ENCODE measurements around the gene SLC38A7.

DNA sequence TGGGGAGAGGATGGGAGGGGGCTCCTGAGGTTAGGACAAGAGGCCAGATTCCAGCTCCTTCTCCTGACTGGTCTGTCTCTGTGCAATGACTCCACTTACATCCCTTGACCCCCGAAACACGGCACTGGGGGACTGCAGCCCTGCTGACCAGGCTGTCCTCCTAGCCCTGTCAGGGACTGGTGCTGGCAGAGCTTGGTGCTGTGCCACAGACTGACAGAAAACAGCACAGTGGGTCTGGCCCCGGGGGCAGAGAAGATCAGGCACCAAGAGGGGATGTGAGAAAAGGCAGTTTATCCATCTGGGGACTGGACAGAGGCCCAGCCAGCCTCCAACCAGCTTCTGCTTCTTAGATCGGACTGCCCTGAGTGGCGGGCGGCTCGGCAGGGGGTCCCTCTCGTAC lies 19.4 kb downstream of the SLC38A7 start:
- no peak for TF ChIP-seq POLR2AphosphoS5 (IDR thresholded peaks at IDR 0.05; ENCODE audit: low read depth)
- no peak for TF ChIP-seq CTCF (IDR thresholded peaks at IDR 0.05; ENCODE audit: insufficient read depth, low read length)

Data from HL-60 (cell line).